ENCODE measurements around the gene EPB41L4B. TPM values are rescaled to one million over a fixed set of nuclear protein-coding genes. Genes with fewer than 3 reads are reported as not detected.
"Not testable (repeated sequence)": the region's sequence is repeated elsewhere in the genome, so short reads cannot be mapped to it uniquely, and the experiment has no call there.

Gene EPB41L4B
- total RNA-seq, 6 experiments from 2014 or later: 0.33 to 0.37 (median 0.35) TPM; not detected in 2

GRCh38 chr9:109230277-109230676, 90.6 kb downstream of the EPB41L4B start:
- peaks cover 20% of the 10 kb centered on the region for H3K27me3 Mint-ChIP-seq (ENCODE audit: insufficient read depth)
- no peak overlapping the region for H3K4me3 Mint-ChIP-seq
- no peaks in the 10 kb centered on the region for H3K9me3 Mint-ChIP-seq
- DNase-seq: no peak
- peaks cover 23% of the 10 kb centered on the region for H3K4me1 Mint-ChIP-seq (ENCODE audit: low read depth)
- no peak overlapping the region for H3K27ac Mint-ChIP-seq
- H3K36me3 Mint-ChIP-seq (ENCODE audit: low read depth): no peaks in the 10 kb centered on the region
- no peak for TF ChIP-seq CTCF (IDR thresholded peaks at IDR 0.05)

- H3K4me3 Mint-ChIP-seq: no peak overlapping the region
- no peak overlapping the region for H3K27ac Mint-ChIP-seq
- H3K4me1 Mint-ChIP-seq (ENCODE audit: low read depth): peaks cover 23% of the 10 kb centered on the region
- H3K36me3 Mint-ChIP-seq (ENCODE audit: low read depth): no peaks in the 10 kb centered on the region
- no peak for TF ChIP-seq CTCF (IDR thresholded peaks at IDR 0.05)
- H3K9me3 Mint-ChIP-seq: no peaks in the 10 kb centered on the region
- H3K27me3 Mint-ChIP-seq (ENCODE audit: insufficient read depth): peaks cover 22% of the 10 kb centered on the region
- no peak for DNase-seq
Measured at GRCh38 chr9:109229682-109230081, 91.2 kb downstream of the EPB41L4B start.

- H3K27ac Mint-ChIP-seq: no peak overlapping the region
- no peaks in the 10 kb centered on the region for H3K9me3 Mint-ChIP-seq
- peaks cover 18% of the 10 kb centered on the region for H3K4me1 Mint-ChIP-seq (ENCODE audit: low read depth)
- H3K36me3 Mint-ChIP-seq (ENCODE audit: low read depth): no peaks in the 10 kb centered on the region
- TF ChIP-seq CTCF (IDR thresholded peaks at IDR 0.05): no peak
- no peak overlapping the region for H3K4me3 Mint-ChIP-seq
- peaks cover 22% of the 10 kb centered on the region for H3K27me3 Mint-ChIP-seq (ENCODE audit: insufficient read depth)
- DNase-seq: no peak
Measured at GRCh38 chr9:109228093-109228642, 92.7 kb downstream of the EPB41L4B start.

DNA sequence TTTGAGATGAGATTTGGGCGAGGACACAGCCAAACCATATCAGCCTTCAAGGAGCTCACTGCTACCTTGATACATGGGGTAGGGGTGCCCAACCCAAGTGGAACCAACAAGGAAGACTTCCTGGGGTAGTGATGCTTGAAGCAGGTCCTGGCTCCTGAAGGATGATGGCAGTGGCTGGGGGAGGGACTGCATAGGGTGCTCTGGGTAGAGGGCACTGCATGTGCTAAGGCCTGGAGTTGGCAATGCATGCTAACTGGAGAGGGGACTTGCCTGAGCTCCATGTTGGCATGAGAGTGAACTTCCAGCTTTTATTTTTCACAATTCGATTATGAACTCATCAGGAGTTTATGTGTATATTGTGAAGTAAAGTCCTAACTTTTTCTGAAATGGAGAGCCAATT, 95.2 kb downstream of the EPB41L4B start:
- H3K4me1 Mint-ChIP-seq (ENCODE audit: low read depth): no peaks in the 10 kb centered on the region

GRCh38 chr9:109224751-109225150, 96.1 kb downstream of the EPB41L4B start:
- no peak overlapping the region for H3K4me3 Mint-ChIP-seq
- no peak overlapping the region for H3K27ac Mint-ChIP-seq
- peaks cover 34% of the 10 kb centered on the region for H3K27me3 Mint-ChIP-seq (ENCODE audit: insufficient read depth)
- TF ChIP-seq CTCF (IDR thresholded peaks at IDR 0.05): no peak
- H3K36me3 Mint-ChIP-seq (ENCODE audit: low read depth): no peaks in the 10 kb centered on the region
- DNase-seq: no peak
- no peaks in the 10 kb centered on the region for H3K4me1 Mint-ChIP-seq (ENCODE audit: low read depth)
- H3K9me3 Mint-ChIP-seq: no peaks in the 10 kb centered on the region

More for the DNA sequence above, 95.2 kb downstream of the EPB41L4B start:
- no peak overlapping the region for H3K4me3 Mint-ChIP-seq
- no peak for TF ChIP-seq CTCF (IDR thresholded peaks at IDR 0.05)
- no peaks in the 10 kb centered on the region for H3K36me3 Mint-ChIP-seq (ENCODE audit: low read depth)
- H3K27ac Mint-ChIP-seq: no peak overlapping the region
- H3K27me3 Mint-ChIP-seq (ENCODE audit: insufficient read depth): peaks cover 30% of the 10 kb centered on the region
- no peaks in the 10 kb centered on the region for H3K9me3 Mint-ChIP-seq
- DNase-seq: no peak

DNA sequence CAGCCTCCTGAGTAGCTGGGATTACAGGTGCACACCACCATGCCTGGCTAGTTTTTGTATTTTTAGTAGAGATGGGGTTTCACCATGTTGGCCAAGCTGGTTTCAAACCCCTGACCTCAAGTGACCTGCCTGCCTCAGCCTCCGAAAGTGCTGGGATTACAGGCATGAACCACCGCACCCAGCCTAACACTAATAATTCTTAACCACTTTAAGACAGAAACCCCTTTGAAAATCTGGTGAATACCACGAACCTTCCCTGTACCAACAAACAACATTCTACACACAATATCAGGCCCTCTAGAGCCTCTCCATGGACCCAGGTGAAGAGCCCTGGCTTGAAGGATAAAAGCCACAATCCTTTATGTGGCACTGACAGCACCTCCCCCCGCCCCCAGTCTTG, 102.6 kb downstream of the EPB41L4B start:
- not testable (repeated sequence) for H3K4me3 Mint-ChIP-seq; H3K27ac Mint-ChIP-seq; H3K9me3 Mint-ChIP-seq; H3K4me1 Mint-ChIP-seq (ENCODE audit: low read depth); DNase-seq; H3K36me3 Mint-ChIP-seq (ENCODE audit: low read depth)
- peaks cover 40% of the 10 kb centered on the region for H3K27me3 Mint-ChIP-seq (ENCODE audit: insufficient read depth)

Data from HFFc6 (cell line).